GM21717 (cell line): Measurements from ENCODE around the gene CDR2.
A peak's percentile ranks its signal among the peaks of the same experiment; 100 is the strongest.
"Not testable (repeated sequence)": the region's sequence is repeated elsewhere in the genome, so short reads cannot be mapped to it uniquely, and the experiment has no call there.

Experiments used
- ATAC-seq: cut with Tn5 transposase; IDR thresholded peaks from one replicate; pipeline ENCODE4 v1.9.1; 2021; ENCODE audit warnings: mild to moderate bottlenecking, moderate library complexity; ENCODE audit not compliant: unreplicated experiment

The CDR2 gene

DNA sequence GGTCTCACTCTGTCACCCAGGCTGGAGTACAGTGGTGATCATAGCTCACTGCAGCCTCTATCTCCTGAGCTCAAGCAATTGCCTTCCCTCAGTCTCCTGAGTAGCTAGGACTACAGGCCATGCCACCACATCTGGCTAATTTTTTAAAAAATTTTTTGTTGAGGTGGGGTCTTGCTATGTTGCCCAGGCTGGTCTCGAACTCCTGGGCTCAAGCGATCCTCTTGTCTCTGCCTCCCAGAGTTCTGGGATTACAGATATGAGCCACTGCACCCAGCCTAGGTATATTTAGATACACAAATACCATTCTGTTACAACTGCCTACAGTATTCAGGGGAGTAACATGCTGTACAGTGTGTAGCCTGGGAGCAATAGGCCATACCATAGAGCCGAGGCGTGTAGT, 62.9 kb downstream of the CDR2 start:
- no peak for ATAC-seq

DNA sequence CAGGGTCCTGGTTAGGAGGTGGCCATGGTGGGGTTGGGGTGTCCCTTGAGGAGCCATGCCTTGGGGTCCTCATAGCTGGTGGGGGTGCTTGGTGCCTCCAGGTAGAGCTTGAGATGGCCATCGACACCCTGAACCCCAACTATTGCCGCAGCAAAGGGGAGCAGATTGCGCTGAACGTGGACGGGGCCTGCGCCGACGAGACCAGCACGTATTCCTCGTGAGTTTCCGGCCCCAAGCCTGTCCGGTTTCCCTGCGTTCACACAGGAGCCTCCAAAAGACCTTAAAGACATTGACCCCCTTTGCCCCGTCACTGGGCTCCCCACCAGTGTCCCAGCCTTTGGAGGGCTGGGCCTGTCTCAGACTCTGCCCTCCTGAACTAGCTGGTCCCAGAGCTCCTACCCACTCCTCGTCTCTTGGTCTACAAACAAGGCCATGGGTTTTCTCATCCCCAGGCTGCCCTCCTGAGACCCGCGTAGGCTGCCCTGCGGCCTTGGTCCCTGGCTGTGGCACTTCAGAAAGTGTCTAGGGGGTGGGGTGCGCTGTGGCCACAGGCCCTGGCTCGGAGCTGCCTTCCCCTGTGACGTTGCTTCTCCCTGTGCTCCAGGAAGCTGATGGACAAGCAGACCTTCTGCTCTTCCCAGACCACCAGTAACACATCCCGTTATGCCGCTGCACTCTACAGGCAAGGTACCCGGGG, 65.4 kb downstream of the CDR2 start:
- ATAC-seq: no peak

DNA sequence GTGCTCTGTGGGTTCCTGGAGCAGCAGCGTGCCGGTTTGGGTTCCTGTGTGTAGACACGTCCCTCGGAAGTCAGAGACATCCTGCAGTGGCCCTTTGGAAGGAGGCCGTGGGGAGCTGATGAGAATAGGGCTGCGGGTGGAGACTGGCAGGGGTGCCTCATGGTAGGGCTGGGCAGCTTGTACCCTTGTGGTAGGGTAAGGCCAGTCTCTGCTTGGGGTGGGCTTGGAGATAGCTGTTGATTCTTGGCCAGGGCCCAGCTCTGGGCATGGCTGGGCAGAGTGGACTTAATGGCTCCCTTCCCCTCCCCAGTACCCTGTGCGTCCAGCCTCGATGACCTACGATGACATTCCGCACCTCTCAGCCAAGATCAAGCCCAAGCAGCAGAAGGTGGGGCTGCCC, 66.6 kb downstream of the CDR2 start:
- no peak for ATAC-seq

DNA sequence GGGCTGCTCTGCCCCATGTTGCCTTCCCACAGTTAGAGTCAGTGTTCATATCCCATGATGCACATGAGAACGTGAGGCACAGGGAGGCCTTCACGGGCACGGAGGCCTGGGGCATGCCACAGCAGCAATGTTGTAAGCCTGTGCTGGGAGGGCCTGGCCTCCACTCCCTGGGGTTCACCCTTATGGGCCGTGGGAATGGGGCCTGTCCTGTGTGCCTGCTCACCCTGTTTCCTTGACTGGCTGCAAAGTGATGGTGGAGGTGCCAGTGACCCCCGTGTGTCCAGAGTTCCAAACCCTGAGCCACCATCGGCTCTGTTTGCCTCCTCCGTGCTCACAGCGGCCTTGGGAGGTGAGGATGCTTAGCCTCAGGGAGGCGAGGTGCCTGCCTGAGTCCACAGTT, 67.6 kb downstream of the CDR2 start:
- no peak for ATAC-seq

DNA sequence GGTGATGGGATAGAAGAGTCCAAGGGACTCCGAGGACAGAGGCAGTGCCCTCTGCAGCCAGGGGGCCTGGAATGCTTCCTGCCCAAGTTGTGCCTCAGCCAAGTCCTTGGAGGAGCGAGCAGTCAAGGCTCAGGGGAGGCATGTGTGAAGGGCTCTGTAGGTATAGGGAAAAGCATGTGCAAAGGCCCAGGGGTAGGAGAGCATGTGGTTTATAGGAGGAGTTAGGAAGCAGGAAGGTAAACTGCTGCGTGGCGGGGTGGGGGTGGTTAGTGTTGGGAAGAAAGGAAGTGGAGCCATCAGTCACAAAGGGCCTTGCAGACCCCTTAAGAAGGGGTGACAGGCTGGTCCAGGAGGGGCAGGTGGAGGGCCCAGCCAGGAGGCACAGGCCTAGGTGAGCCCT, 70.0 kb downstream of the CDR2 start:
- ATAC-seq: no peak

DNA sequence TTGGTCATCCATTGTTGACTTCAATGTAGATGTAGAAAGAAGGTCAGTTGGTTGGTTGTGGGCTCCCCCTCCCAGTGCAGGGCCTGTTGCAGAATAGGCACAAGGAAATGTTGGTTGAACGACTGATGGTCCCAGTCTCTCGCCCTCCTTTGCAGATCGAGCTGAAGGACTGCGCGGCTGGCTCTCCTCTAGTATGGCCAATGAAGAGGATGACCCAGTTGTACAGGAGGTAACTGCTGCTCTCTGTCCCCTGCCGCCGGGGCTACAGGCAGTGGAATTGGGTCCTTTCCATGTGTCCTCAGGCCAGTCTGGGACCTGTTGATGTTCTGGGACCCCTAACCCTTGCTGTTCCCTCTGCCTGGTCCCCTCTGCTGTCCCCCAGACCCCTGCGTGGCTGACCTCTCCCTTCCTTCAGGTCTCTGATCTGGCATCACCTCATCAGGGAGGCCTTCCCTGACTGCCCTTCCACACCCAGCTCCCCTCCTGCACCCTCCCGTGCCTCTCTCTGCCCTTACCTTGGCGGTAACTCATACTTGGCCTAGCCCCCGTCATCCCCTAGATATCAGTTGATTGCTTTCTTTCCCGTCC, 71.5 kb downstream of the CDR2 start:
- ATAC-seq: no peak

DNA sequence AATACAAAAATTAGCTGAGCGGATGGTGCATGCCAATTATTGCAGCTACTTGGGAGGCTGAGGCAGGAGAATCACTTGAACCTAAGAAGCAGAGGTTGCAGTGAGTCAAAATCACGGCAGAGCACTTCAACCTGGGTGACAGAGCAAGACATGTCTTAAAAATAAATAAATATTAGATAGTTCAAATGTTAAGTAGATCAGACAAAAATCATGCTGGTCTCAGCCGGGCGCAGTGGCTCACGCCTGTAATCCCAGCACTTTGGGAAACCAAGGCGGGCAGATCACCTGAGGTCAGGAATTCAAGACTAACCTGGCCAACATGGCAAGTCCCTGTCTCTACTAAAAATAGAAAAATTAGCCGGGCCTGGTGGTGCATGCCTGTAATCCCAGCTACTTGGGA, 73.0 kb downstream of the CDR2 start:
- not testable (repeated sequence) for ATAC-seq

DNA sequence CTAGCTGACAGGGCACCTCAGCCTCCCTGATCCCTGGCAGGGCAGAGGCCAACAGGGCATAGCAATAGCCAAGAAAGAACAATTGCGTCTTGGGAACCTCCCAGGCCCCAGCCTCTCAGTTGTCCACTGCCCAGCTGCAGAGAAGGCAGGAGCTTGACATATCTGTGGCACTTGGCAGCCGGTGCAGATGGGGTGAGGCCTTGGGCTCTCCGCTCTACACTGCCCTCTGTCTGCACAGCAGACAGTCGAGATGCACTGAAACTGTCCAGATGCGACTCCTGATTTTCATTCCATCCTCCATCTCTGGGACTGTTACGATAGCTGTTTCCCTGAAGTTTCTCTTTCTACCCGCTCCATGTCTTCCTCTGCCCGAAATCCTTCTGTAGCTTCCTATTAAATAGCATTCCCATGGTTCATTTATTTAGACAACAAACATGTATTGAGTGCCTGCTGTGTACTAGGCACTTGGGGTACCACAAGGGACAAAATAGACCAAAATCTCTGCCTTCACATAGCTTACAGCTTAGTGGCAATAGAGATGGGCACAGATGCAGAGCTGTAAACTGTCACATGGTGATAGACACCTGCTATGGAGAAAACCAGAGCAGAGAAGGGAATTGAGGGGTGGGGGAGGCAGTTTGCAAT, 73.9 kb downstream of the CDR2 start:
- no peak for ATAC-seq

DNA sequence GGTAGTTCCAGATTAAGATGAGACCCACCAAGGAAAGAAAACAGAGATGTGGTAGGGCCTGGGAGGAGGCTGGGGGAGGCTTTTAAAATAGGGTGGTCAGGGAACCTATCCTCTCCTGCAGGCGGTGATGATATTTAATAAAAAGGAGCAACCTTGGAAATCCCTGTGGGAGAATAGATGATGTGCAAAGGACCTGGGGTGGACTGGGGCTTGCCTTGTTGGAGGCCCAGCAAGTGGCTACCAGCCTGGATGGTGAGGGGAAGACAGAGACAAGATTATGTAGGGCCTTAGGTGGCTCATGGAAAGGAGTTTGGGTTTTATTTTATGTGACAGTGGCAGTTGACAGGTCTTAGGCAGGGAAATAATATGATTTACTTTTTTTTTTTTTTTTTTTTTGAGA, 75.4 kb downstream of the CDR2 start:
- ATAC-seq: no peak

DNA sequence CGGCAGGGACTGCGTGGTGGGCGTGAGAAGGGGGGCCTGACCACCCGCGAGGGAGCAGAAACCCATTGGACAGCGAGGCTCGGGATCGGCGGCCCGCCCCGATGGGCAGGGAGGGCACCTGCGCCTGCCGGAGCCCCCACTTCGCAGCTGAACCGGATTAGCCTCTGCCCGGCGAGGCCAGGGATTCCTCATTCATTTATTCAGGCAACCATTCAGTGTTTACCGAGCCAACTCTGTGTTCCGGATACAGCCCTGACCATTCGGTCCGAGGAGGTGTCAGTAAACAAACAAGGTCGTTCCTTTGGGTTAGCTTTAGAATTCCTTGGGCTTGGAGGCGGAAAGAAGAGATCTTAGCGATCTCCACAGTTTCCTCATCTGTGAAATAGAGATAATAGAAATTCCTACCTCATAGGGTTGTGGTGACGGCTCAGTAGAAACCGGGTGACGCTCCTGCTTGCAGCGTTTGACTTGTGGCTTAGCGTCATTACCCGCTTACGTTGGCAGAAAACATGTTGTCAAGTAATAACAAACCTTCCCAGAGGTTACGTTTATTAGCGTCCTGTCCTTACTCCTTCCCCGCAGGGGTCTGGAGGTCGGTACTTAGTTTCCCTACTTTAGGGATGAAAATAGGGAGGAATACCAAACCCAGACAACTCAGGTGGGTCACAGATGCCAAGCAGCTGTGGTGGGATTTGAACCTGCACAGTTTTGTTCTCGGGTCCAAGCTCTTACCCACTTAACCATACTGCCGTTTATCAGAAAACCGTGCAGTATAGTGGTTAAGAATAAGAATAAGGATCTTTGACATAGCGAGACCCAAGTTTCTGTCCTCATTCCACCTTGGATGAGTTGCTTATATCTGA, 76.3 kb downstream of the CDR2 start:
- peak; percentile 34 for ATAC-seq

DNA sequence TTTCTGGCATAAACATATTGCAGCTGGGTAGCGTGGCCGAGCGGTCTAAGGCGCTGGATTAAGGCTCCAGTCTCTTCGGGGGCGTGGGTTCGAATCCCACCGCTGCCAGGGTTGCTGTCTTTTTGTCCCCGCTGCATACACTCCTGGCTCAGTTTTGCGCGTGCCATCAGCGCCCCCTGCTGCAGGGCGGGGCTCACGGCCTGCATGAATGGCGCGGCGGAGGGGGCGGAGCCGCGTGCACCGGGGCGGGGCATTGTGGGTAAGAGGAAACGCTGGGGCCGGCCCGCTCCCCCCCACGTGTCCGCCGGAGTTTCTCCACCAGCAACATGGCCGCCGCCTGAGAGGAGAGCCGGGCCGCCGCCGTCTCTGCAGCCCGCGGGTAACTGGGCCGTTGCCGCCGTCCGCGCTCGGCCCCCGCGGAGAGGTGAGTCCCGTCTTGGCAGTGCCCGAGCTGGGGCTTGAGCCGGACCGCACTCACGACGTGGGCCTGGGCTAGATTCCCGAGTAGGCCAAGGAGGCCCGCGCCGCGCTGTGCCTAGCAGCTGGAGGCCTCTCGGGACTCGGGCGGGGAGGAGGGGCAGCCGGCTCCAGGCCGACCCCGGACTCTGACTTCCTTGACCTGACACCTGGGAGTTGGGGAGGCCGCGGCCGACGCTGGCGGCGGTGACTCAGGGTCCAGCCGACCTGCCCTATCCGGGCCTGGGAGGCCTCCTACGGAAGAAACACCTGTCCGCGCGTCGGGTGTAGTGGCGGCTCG, 77.1 kb downstream of the CDR2 start, which contains the start of gene POLR3E:
Gene POLR3E (plus strand): TSS at position 296 of the 757 bp plus-strand sequence. CDS start 5,560 bp downstream, outside the sequence.
- ATAC-seq: peak; percentile 80

DNA sequence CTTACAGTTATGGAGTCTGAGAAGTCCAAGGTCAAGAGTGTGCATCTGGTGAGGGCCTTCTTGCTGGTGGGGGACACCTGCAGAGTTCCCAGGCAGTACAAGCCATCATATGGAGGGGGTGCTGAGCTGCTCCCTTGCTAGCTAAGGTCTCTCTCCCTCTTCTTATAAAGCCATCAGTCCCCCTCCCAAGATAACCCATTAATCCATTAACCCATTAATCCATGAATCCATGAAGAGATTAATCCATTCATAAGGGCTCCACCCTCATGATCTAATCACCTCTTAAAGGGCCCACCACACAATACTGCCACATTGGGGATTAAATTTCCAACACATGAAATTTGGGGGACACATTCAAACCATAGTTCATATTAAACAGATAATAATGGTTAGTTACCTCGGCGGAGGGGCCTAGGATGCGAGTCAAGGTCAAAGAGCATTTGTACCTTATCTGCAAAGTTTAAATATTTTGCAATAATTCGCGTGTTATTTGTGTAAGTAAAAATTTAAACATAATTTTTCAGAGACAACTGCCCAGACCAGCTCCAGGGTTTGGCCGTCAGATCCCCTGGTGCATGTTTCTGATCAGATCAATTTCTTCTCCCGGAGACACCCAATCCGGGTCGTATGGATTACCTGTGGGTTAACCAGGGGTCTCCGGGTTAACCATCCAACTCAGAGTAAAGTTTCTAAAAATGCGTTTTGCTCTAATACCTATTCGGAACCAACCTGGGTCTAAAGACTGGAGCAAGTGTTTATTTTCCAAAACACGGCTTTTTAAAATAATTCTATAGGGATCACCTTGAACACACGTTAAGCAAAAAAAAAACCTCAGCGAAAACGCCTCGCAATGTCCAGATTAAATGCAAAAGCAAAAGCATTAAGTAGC, 78.0 kb downstream of the CDR2 start:
- ATAC-seq: no peak
